A673 (cell line): ENCODE results near the gene CCDC178. TPM values are rescaled to one million over a fixed set of nuclear protein-coding genes. Genes with fewer than 3 reads are reported as not detected.

Source experiments
- BruUV-seq: library from RNA; stranded (reverse); fragments of 400-500 nt; replicated peaks from 2 replicates; lab custom pipeline; 2021; lab: Mats Ljungman, UMichigan
- CTCF ChIA-PET: fragments of 300-600 bp; sonication (Branson Sonifier 250); formaldehyde crosslinking; loops from one replicate; lab custom pipeline; 2022; ENCODE audit warnings: antibody characterized with exemption; lab: Charles Lee
- POLR2A ChIA-PET: fragments of 300-600 bp; sonication (Branson Sonifier 250); formaldehyde crosslinking; loops from one replicate; lab custom pipeline; 2022; ENCODE audit warnings: antibody characterized with exemption; ENCODE audit not compliant: low non-redundant PET; lab: Charles Lee
- DNase-seq: peaks from one replicate; pipeline ENCODE4 v3.0.0-alpha.2; 2015; ENCODE audit warnings: low spot score
- H3K27ac ChIP-seq: fragments of 200-600 bp; sonication (generic); 2 replicates; pipeline ENCODE4 v1.5.1; 2016; ENCODE audit warnings: mixed run types, low read depth, mild to moderate bottlenecking, mixed read lengths, antibody characterized with exemption, low read length; ENCODE audit not compliant: poor library complexity, severe bottlenecking
- H3K27me3 ChIP-seq: fragments of 200-600 bp; sonication (generic); replicated peaks from 2 replicates; pipeline ENCODE4 v1.6.1; 2017; ENCODE audit warnings: mixed run types, low read depth, mild to moderate bottlenecking, mixed read lengths, antibody characterized with exemption, low read length; ENCODE audit not compliant: insufficient read depth, poor library complexity
- H3K36me3 ChIP-seq: fragments of 200-600 bp; sonication (generic); 2 replicates; pipeline ENCODE4 v1.6.1; 2016; ENCODE audit warnings: mixed run types, mild to moderate bottlenecking, mixed read lengths, antibody characterized with exemption, low read length; ENCODE audit not compliant: insufficient read depth, poor library complexity, severe bottlenecking
- H3K4me1 ChIP-seq: fragments of 200-600 bp; sonication (generic); 2 replicates; pipeline ENCODE4 v1.6.1; 2017; ENCODE audit warnings: mixed run types, mild to moderate bottlenecking, mixed read lengths, antibody characterized with exemption, low read length; ENCODE audit not compliant: insufficient read depth, poor library complexity, severe bottlenecking
- H3K4me3 ChIP-seq: fragments of 200-600 bp; sonication (generic); 2 replicates; pipeline ENCODE4 v1.5.1; 2016; ENCODE audit warnings: low read depth, mixed run types, mild to moderate bottlenecking, mixed read lengths, low read length; ENCODE audit not compliant: poor library complexity, severe bottlenecking
- H3K9me3 ChIP-seq: fragments of 200-600 bp; sonication (generic); 2 replicates; pipeline ENCODE4 v1.6.1; 2016; ENCODE audit warnings: mixed run types, low read depth, mild to moderate bottlenecking, mixed read lengths, antibody characterized with exemption, low read length; ENCODE audit not compliant: poor library complexity, severe bottlenecking
- CTCF ChIP-seq: fragments of 300-800, 200-600 bp; sonication (generic); conservative IDR thresholded peaks from 2 replicates; pipeline ENCODE4 v1.5.1; 2017; ENCODE audit warnings: low read depth, mild to moderate bottlenecking, antibody characterized with exemption, low read length, moderate library complexity, mixed read lengths
- EZH2 ChIP-seq: fragments of 200-600 bp; sonication (generic); IDR thresholded peaks from 2 replicates; pipeline ENCODE4 v1.6.1; 2017; ENCODE audit warnings: borderline replicate concordance, low read depth, mild to moderate bottlenecking, mixed read lengths, antibody characterized with exemption, low read length; ENCODE audit not compliant: poor library complexity, severe bottlenecking
- intact Hi-C: fragments of 100-400 bp; cut with micrococcal nuclease; formaldehyde crosslinking; loops from one replicate; pipeline ENCODE4 v1.10.0; 2022; ENCODE audit not compliant: unreplicated experiment
- total RNA-seq: library from RNA; stranded (reverse); gene quantifications from 2 replicates; pipeline ENCODE4 v1.2.3, GENCODE V29; 2021

The CCDC178 gene
- total RNA-seq, 1 experiment from 2014 or later, result not detected

- TF ChIP-seq CTCF (no peak), EZH2 (no peak)
- no peaks in the 10 kb centered on the region for H3K27me3 ChIP-seq
- no peak overlapping the region for H3K4me3 ChIP-seq
- no peak overlapping the region for H3K27ac ChIP-seq
- ChIA-PET CTCF (interaction anchor here (0.6 kb wide), 1 partner anchor 116 kb away, joined by 9 read pairs; no protein-coding TSS in a partner anchor), POLR2A (interaction anchor here (0.6 kb wide), 1 partner anchor 28 kb away, joined by 3 read pairs; no protein-coding TSS in a partner anchor)
- no peaks in the 10 kb centered on the region for H3K36me3 ChIP-seq
- H3K4me1 ChIP-seq, result no peaks in the 10 kb centered on the region
- intact Hi-C loops, result no loop called here
- BruUV-seq, result no TSS peak
- no peak for DNase-seq
- no peaks in the 10 kb centered on the region for H3K9me3 ChIP-seq
These were observed 426.3 kb downstream of the CCDC178 start for GRCh38 chr18:33014060-33014796.

DNA sequence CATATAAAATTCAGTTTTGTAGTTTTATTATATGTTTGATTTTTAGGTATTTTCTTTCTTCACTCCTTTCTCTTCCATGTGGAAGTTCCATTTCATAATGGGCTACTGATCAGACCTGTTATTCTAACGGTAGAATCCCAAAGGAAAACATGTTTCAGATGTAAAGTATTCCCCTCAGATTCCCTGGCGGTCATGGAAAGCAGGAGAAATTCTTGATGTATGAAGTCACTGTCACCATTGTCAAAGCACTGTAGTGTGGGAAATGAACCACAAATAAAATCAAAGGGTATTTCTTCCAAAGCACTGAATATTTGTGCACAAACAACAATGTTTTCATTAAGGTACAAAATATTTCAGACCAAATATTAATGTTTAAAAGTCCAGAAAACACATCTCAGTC, 430.4 kb downstream of the CCDC178 start:
- DNase-seq, result no peak
- TF ChIP-seq EZH2 (no peak), CTCF (no peak)

GRCh38 chr18:32998921-32999320, 441.6 kb downstream of the CCDC178 start:
- intact Hi-C loops, result no loop called here
- BruUV-seq, result no TSS peak
- ChIA-PET CTCF (no interaction called here), POLR2A (no interaction called here)
- no peaks in the 10 kb centered on the region for H3K27me3 ChIP-seq
- H3K27ac ChIP-seq, result no peak overlapping the region
- TF ChIP-seq CTCF (no peak), EZH2 (no peak)
- no peak overlapping the region for H3K4me3 ChIP-seq
- no peak for DNase-seq
- no peaks in the 10 kb centered on the region for H3K36me3 ChIP-seq
- no peaks in the 10 kb centered on the region for H3K9me3 ChIP-seq
- H3K4me1 ChIP-seq, result no peaks in the 10 kb centered on the region

More for the DNA sequence above, 430.4 kb downstream of the CCDC178 start:
- Histone ChIP-seq H3K9me3 (no peaks in the 10 kb centered on the region), H3K27me3 (no peaks in the 10 kb centered on the region), H3K4me1 (no peaks in the 10 kb centered on the region), H3K36me3 (no peaks in the 10 kb centered on the region), H3K27ac (no peak overlapping the region), H3K4me3 (no peak overlapping the region)
- POLR2A ChIA-PET, result no interaction called here
- CTCF ChIA-PET, result no interaction called here
- BruUV-seq, result no TSS peak
- intact Hi-C loops, result no loop called here
